Cardiac fibroblast (primary cell): Measurements from ENCODE around the gene IGF2BP2.
"Not testable (repeated sequence)": the region's sequence is repeated elsewhere in the genome, so short reads cannot be mapped to it uniquely, and the experiment has no call there.

Source experiments
- DNase-seq, 2 donors: peaks; one replicate each; pipeline versions ENCODE4 v3.0.0 to v3.0.0-alpha.2; 2010; ENCODE audit warnings: low read depth in 2 of 2
- H3K4me3 ChIP-seq, 2 donors: replicated peaks in 1 of 2; 1 replicate in 1 of 2; 2 replicates in 1 of 2; pipeline ENCODE4 v1.5.1; 2011; ENCODE audit warnings: low read depth in 2 of 2, low read length in 2 of 2, mild to moderate bottlenecking in 2 of 2, moderate library complexity in 1 of 2
- CTCF ChIP-seq: IDR thresholded peaks from one replicate; pipeline ENCODE4 v1.5.1; 2011; ENCODE audit warnings: low read depth, mild to moderate bottlenecking, low read length, inconsistent platforms

Gene IGF2BP2

GRCh38 chr3:185663929-185664328 lies 160.9 kb downstream of the IGF2BP2 start:
- DNase-seq, result no peak
- no peak for TF ChIP-seq CTCF
- no peak overlapping the region for H3K4me3 ChIP-seq

- no peak for TF ChIP-seq CTCF
- no peak for DNase-seq
- H3K4me3 ChIP-seq, result no peak overlapping the region
Observed at GRCh38 chr3:185661772-185662171, 163.1 kb downstream of the IGF2BP2 start.

- H3K4me3 ChIP-seq, DNase-seq: not testable (repeated sequence)
Observed at GRCh38 chr3:185661296-185661695, 163.5 kb downstream of the IGF2BP2 start.

DNA sequence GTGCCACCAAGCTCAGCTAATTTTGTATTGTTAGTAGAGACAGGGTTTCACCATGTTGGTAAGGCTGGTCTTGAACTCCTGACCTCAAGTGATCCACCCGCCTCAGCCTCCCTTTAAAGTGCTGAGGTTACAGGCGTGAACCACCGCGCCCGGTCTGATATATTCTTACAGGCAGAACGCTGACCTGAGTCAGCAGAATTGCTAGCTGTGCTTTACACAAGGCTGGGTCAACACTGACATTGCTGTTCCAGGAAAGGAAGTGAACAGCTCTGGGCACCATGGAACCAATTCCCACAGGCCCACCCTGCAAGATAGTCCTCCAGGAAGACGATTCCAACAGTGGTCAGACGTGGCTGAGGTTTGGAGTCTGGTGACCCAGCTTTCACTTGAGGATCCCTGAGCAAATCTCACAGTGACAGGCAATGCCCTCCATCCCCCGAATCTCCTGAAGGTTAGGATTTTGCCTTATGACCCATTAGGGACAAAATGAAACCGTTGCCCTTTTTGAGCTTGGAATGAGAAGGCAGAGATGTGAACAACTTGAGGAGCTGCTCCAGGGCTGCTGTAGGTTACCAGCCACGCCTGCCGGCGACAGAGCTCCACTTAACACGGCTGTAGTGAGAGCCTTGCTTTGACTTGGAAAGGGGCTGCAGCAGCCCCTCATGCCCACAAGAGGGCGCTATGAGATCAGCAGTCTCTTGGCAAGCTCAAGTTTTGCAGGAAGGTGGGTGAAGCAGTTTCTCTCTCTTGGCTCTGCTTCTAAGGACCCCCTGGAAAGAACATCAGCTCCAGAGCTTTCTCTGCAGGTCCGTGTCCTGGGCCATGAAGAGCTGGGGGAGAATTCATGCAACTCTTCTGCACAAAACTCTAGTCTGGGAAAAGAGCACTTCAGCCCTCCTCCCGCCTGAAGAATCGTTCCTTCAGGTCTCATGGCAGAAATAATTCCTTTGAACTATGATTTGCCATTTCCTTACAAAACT lies 164.6 kb downstream of the IGF2BP2 start:
- peak; percentile 100 for TF ChIP-seq CTCF
- DNase-seq, result peak; percentile 91
- H3K4me3 ChIP-seq, result no peak overlapping the region

DNA sequence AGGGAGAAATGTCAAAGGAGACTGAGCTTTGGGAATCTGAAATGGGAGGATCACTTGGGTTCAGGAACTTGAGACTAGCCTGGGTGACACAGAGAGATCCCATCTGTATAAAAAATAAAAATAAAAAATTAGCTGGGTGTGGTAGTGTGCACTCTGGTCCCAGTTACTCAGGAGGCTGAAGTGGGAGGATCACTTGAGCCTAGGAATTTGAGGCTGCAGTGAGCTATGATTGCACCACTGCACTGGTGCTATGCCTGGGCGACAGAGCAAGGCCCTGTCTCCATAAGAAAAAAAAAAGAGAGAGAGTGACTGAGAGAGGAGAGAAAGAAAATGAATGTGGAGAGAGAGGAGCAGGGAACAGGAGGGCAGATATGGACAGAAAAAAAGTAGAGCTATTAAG lies 165.9 kb downstream of the IGF2BP2 start:
- TF ChIP-seq CTCF, result no peak
- no peak overlapping the region for H3K4me3 ChIP-seq
- DNase-seq, result no peak

GRCh38 chr3:185658504-185658912 lies 166.3 kb downstream of the IGF2BP2 start:
- no peak overlapping the region for H3K4me3 ChIP-seq
- peak; percentile 98 to 99 for DNase-seq
- TF ChIP-seq CTCF, result no peak

DNA sequence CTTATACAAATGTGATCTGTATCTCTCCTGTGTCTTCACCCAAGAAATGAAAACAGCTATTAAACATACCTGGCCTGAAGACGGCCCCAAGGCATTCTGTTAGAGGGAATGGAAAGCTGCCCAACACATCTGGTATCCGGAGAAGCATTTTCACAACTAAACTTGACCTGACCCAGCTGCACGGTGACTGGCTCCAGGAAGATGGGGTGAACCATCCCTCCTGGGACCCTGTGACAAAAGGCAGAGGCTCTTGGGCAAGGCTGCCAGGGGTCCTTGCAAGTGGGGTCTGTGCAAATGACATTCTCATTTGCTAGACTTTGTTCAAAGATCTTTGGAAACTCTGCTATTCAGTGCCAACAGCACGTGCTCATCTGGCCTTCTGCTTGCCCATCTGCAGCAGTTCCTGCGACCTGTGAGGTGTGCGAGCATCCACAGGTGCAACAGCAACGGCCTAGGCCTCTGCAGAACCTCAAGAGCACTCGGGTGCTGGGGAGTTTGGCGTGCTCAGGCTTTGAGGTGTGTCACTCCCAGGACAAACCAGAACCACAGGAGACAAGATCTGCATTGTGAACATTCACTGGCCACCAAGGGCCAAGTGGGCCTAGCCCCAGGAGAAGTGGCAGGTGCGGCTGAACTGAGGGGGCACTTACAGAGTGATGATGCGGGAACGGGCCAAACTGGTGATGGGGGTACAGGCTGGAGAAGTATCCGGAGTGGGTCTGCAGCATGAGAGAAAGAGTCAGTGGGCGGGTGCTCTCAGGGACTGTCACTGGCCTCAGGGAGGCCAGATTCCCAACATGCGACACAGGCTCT lies 166.9 kb downstream of the IGF2BP2 start:
- TF ChIP-seq CTCF, result no peak
- H3K4me3 ChIP-seq, result no peak overlapping the region
- no peak for DNase-seq
